ENCODE measurements around the gene CLCNKB. TPM values are rescaled to one million over a fixed set of nuclear protein-coding genes. Genes with fewer than 3 reads are reported as not detected.
A peak's percentile ranks its signal among the peaks of the same experiment; 100 is the strongest.

Gene CLCNKB
- total RNA-seq, 1 donor from 2014 or later = not detected

GRCh38 chr1:16074217-16074616, 30.6 kb downstream of the CLCNKB start:
- no peak for DNase-seq (ENCODE audit: low read depth in 2 of 2)

GRCh38 chr1:16075337-16076030, 31.9 kb downstream of the CLCNKB start:
- no peak for DNase-seq (ENCODE audit: low read depth in 2 of 2)

- DNase-seq (ENCODE audit: low read depth in 2 of 2) = peak; percentile 60 to 86
These were observed 32.7 kb downstream of the CLCNKB start for GRCh38 chr1:16076031-16076864.

- DNase-seq (ENCODE audit: low read depth in 2 of 2) = peak in 1 of 2 donors; percentile 22
These were observed 33.3 kb downstream of the CLCNKB start for GRCh38 chr1:16076865-16077238.

- DNase-seq (ENCODE audit: low read depth in 2 of 2) = no peak
These were observed 34.0 kb downstream of the CLCNKB start for GRCh38 chr1:16077406-16078245.

- DNase-seq (ENCODE audit: low read depth in 2 of 2) = peak; percentile 70 to 81
These were observed 35.5 kb downstream of the CLCNKB start for GRCh38 chr1:16078925-16079656.

- DNase-seq (ENCODE audit: low read depth in 2 of 2) = no peak
These were observed 37.0 kb downstream of the CLCNKB start for GRCh38 chr1:16080422-16081150.

GRCh38 chr1:16081636-16082035, 38.1 kb downstream of the CLCNKB start:
- no peak for DNase-seq (ENCODE audit: low read depth in 2 of 2)

- peak; percentile 66 to 77 for DNase-seq (ENCODE audit: low read depth in 2 of 2)
These were observed 38.9 kb downstream of the CLCNKB start for GRCh38 chr1:16082283-16083038.

GRCh38 chr1:16083486-16083885, 39.9 kb downstream of the CLCNKB start:
- DNase-seq (ENCODE audit: low read depth in 2 of 2) = no peak

GRCh38 chr1:16085522-16085921, 41.9 kb downstream of the CLCNKB start:
- DNase-seq (ENCODE audit: low read depth in 2 of 2) = no peak

GRCh38 chr1:16087733-16088132, 44.2 kb downstream of the CLCNKB start:
- no peak for DNase-seq (ENCODE audit: low read depth in 2 of 2)

- DNase-seq (ENCODE audit: low read depth in 2 of 2) = no peak
These were observed 44.8 kb downstream of the CLCNKB start for GRCh38 chr1:16088351-16088911.

- peak; percentile 88 to 89 for DNase-seq (ENCODE audit: low read depth in 2 of 2)
These were observed 45.4 kb downstream of the CLCNKB start for GRCh38 chr1:16088996-16089395.

GRCh38 chr1:16090076-16090826, 46.7 kb downstream of the CLCNKB start:
- peak in 1 of 2 donors; percentile 0 for DNase-seq (ENCODE audit: low read depth in 2 of 2)

GRCh38 chr1:16091296-16091695, 47.7 kb downstream of the CLCNKB start:
- DNase-seq (ENCODE audit: low read depth in 2 of 2) = no peak

- DNase-seq (ENCODE audit: low read depth in 2 of 2) = no peak
These were observed 48.7 kb downstream of the CLCNKB start for GRCh38 chr1:16092097-16092922.

All from lung microvascular endothelial cell (primary cell).